ENCODE results near the gene ATRIP.

DNA sequence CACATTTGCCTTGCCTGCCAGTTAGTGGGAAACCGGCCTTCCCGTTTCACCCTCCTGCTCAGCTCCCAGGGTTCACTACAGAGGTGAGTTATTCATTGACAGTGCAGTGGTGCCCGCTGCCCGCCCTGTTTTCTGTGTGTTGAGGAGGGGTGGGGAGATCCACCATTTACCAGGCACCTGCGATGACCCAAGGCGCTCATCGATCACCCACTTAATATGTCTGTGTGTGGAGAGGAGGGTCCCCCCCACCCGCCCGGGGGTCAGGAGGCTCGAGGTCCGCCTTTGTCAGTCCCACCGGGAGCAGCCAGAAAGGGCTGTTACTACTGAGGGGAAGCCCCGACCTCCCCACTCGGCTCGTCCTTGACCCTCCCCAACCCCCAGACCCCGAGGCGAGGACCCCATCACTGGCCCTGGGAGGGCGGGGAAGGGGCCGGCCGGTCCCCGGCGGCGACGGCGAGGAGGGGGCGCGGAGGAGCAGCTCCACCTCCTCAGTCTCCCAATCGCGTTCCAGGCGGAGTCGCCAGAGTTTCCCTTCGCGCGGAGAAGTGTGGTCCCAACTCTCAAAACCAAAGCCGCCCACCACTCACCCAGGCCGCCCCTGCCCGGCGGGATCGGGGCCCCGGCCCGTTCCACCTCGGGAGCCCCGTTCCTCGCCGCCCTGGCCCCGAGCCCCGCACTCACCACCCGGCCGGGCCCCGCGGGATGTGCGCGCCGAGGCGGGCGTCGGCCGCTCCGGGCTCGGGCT, 17.8 kb upstream of the ATRIP start:
- TF ChIP-seq EZH2phosphoT487 (IDR thresholded peaks at IDR 0.05; ENCODE audit: low read depth), result no peak
- TF ChIP-seq, protein P1, sequence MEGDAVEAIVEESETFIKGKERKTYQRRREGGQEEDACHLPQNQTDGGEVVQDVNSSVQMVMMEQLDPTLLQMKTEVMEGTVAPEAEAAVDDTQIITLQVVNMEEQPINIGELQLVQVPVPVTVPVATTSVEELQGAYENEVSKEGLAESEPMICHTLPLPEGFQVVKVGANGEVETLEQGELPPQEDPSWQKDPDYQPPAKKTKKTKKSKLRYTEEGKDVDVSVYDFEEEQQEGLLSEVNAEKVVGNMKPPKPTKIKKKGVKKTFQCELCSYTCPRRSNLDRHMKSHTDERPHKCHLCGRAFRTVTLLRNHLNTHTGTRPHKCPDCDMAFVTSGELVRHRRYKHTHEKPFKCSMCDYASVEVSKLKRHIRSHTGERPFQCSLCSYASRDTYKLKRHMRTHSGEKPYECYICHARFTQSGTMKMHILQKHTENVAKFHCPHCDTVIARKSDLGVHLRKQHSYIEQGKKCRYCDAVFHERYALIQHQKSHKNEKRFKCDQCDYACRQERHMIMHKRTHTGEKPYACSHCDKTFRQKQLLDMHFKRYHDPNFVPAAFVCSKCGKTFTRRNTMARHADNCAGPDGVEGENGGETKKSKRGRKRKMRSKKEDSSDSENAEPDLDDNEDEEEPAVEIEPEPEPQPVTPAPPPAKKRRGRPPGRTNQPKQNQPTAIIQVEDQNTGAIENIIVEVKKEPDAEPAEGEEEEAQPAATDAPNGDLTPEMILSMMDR (IDR thresholded peaks at IDR 0.05; ENCODE audit: low read depth, low read length), result no peak

Measured in OCI-LY3 (cell line).